HG02885 (cell line): ENCODE data around the gene CD300LF.

Experiments used
- ATAC-seq: cut with Tn5 transposase; IDR thresholded peaks from one replicate; pipeline ENCODE4 v1.9.1; 2021; ENCODE audit warnings: mild to moderate bottlenecking; ENCODE audit not compliant: unreplicated experiment, poor library complexity

Gene CD300LF

GRCh38 chr17:74746922-74747321 is 34.2 kb upstream of the CD300LF start:
- no peak for ATAC-seq

GRCh38 chr17:74746376-74746775 is 33.7 kb upstream of the CD300LF start:
- ATAC-seq: no peak

GRCh38 chr17:74745548-74746177 is 32.9 kb upstream of the CD300LF start:
- ATAC-seq: no peak

- ATAC-seq: no peak
Observed at GRCh38 chr17:74744714-74745547, 32.2 kb upstream of the CD300LF start.

GRCh38 chr17:74744349-74744713 is 31.6 kb upstream of the CD300LF start:
- no peak for ATAC-seq

- no peak for ATAC-seq
Observed at GRCh38 chr17:74743755-74744154, 31.0 kb upstream of the CD300LF start.

GRCh38 chr17:74742978-74743545 is 30.3 kb upstream of the CD300LF start:
- ATAC-seq: no peak

- peak; percentile 46 for ATAC-seq
Observed at GRCh38 chr17:74742153-74742515, 29.4 kb upstream of the CD300LF start.

GRCh38 chr17:74740641-74741387 is 28.1 kb upstream of the CD300LF start:
- ATAC-seq: no peak

- no peak for ATAC-seq
Observed at GRCh38 chr17:74740173-74740572, 27.4 kb upstream of the CD300LF start.

GRCh38 chr17:74739227-74739831 is 26.6 kb upstream of the CD300LF start:
- ATAC-seq: no peak

- ATAC-seq: peak; percentile 61
Observed at GRCh38 chr17:74738051-74738996, 25.6 kb upstream of the CD300LF start.

GRCh38 chr17:74737299-74738050 is 24.8 kb upstream of the CD300LF start:
- no peak for ATAC-seq

GRCh38 chr17:74736513-74737298 is 24.0 kb upstream of the CD300LF start, which contains the start of gene RAB37:
TSS of gene RAB37 (plus strand) at chr17:74737256. CDS start at chr17:74737273, 17 bp downstream.
- peak; percentile 38 for ATAC-seq

- no peak for ATAC-seq
Observed at GRCh38 chr17:74734256-74734655, 21.5 kb upstream of the CD300LF start.

GRCh38 chr17:74733365-74734122 is 20.8 kb upstream of the CD300LF start:
- no peak for ATAC-seq
